B cell (primary cell): ENCODE measurements around the gene KRTAP4-4. TPM values are rescaled to one million over a fixed set of nuclear protein-coding genes. Genes with fewer than 3 reads are reported as not detected.
"Not testable (repeated sequence)": the region's sequence is repeated elsewhere in the genome, so short reads cannot be mapped to it uniquely, and the experiment has no call there.

Source experiments
- ATAC-seq: fragments of 200-7000 bp; cut with Tn5 transposase; one replicate; pipeline ENCODE4 v1.10.0; 2021; ENCODE audit warnings: low read depth, mild to moderate bottlenecking, moderate number of reproducible peaks, moderate library complexity
- CTCF ChIA-PET: fragments of 350-600 bp; sonication (Branson Sonifier 250); formaldehyde crosslinking; loops from one replicate; lab custom pipeline; 2021; ENCODE audit warnings: antibody characterized with exemption, inconsistent platforms; lab: Charles Lee
- POLR2A ChIA-PET: fragments of 350-600 bp; sonication (Branson Sonifier 250); formaldehyde crosslinking; loops from one replicate; lab custom pipeline; 2021; ENCODE audit warnings: antibody characterized with exemption; lab: Charles Lee
- DNase-seq: peaks from one replicate; pipeline ENCODE4 v3.0.0; 2013
- H2AFZ ChIP-seq: 2 replicates; pipeline ENCODE4 v1.6.1; 2012; ENCODE audit warnings: mild to moderate bottlenecking, low read depth, low read length; ENCODE audit not compliant: insufficient read depth, poor library complexity, severe bottlenecking
- H3K27ac ChIP-seq, 2 donors: 1 replicate in 1 of 2; 2 replicates in 1 of 2; pipeline ENCODE4 v1.5.1; 2012 to 2013; ENCODE audit warnings: low read length in 2 of 2, mild to moderate bottlenecking in 2 of 2, moderate library complexity in 1 of 2
- H3K27me3 ChIP-seq, 4 experiments: fragments of 200-600 bp in 1 of 4; sonication (generic) in 1 of 4; replicated peaks in 1 of 4; 1 replicate in 2 of 4; 2 replicates in 2 of 4; pipeline versions ENCODE4 v1.6.1 to v1.7.0; 2013 to 2016; ENCODE audit warnings: low read length in 3 of 4, mild to moderate bottlenecking in 2 of 4, mixed read lengths in 1 of 4, moderate library complexity in 1 of 4; ENCODE audit not compliant: insufficient read depth in 4 of 4, control insufficient read depth in 3 of 4; ENCODE audit errors: control extremely low read depth in 1 of 4
- H3K36me3 ChIP-seq, 2 experiments: replicated peaks in 1 of 2; 1 replicate in 1 of 2; 2 replicates in 1 of 2; pipeline versions ENCODE4 v1.6.1 to v1.7.1; 2013; ENCODE audit warnings: low read length in 1 of 2; ENCODE audit not compliant: insufficient read depth in 2 of 2, control insufficient read depth in 1 of 2; ENCODE audit errors: control extremely low read depth in 1 of 2, extremely low read depth in 1 of 2
- H3K4me1 ChIP-seq, 2 donors: fragments of 200-600 bp in 1 of 2; sonication (generic) in 1 of 2; 1 replicate in 1 of 2; 2 replicates in 1 of 2; pipeline versions ENCODE4 v1.5.1 to v1.6.1; 2013 to 2017; ENCODE audit warnings: low read length in 2 of 2; ENCODE audit not compliant: control insufficient read depth in 2 of 2, insufficient read depth in 2 of 2
- H3K4me2 ChIP-seq: replicated peaks from 2 replicates; pipeline ENCODE3; 2012; ENCODE audit warnings: mild to moderate bottlenecking, low read depth, low read length; ENCODE audit not compliant: poor library complexity, severe bottlenecking
- H3K4me3 ChIP-seq, 5 experiments: fragments of 200-600 bp in 1 of 5; sonication (generic) in 1 of 5; 1 replicate in 3 of 5; 2 replicates in 2 of 5; pipeline versions ENCODE4 v1.5.1 to v1.7.0; 2011 to 2016; ENCODE audit warnings: low read length in 4 of 5, mild to moderate bottlenecking in 4 of 5, low read depth in 2 of 5, control low read depth in 1 of 5, moderate library complexity in 1 of 5; ENCODE audit not compliant: insufficient read depth in 1 of 5; ENCODE audit errors: control extremely low read depth in 1 of 5, extremely low read depth in 1 of 5
- H3K79me2 ChIP-seq: fragments of 200-600 bp; sonication (generic); one replicate; pipeline ENCODE4 v1.6.0; 2016; ENCODE audit warnings: low read length; ENCODE audit not compliant: control insufficient read depth, insufficient read depth
- H3K9ac ChIP-seq: fragments of 200-600 bp; sonication (generic); 2 replicates; pipeline ENCODE4 v1.6.1; 2017; ENCODE audit warnings: mild to moderate bottlenecking, low read length, moderate library complexity
- H3K9me3 ChIP-seq, 3 donors: one replicate each; pipeline versions ENCODE4 v1.6.1 to v1.7.1; 2013; ENCODE audit warnings: low read length in 2 of 3; ENCODE audit not compliant: control insufficient read depth in 2 of 3, insufficient read depth in 1 of 3; ENCODE audit errors: control extremely low read depth in 1 of 3
- H4K20me1 ChIP-seq: 2 replicates; pipeline ENCODE4 v1.6.0; 2012; ENCODE audit warnings: mild to moderate bottlenecking, low read length; ENCODE audit not compliant: insufficient read depth, control insufficient read depth, poor library complexity, severe bottlenecking
- H3K27ac Mint-ChIP-seq: one replicate; pipeline ENCODE4 v1.8.0; 2021; ENCODE audit warnings: mixed read lengths
- H3K27me3 Mint-ChIP-seq: one replicate; pipeline ENCODE4 v1.8.0; 2021; ENCODE audit warnings: mixed read lengths
- H3K4me1 Mint-ChIP-seq: one replicate; pipeline ENCODE4 v1.8.0; 2021; ENCODE audit warnings: mixed read lengths
- H3K4me3 Mint-ChIP-seq: one replicate; pipeline ENCODE4 v1.8.0; 2021; ENCODE audit warnings: mixed read lengths
- H3K9me3 Mint-ChIP-seq: one replicate; pipeline ENCODE4 v1.8.0; 2022; ENCODE audit warnings: mixed read lengths; ENCODE audit not compliant: insufficient read depth
- EZH2 ChIP-seq: IDR thresholded peaks from 2 replicates; pipeline ENCODE4 v1.6.1; 2012; ENCODE audit warnings: borderline replicate concordance, low read depth, mild to moderate bottlenecking, moderate library complexity, low read length; ENCODE audit not compliant: insufficient read depth, poor library complexity, severe bottlenecking
- WGBS: methylation state at CpG from one replicate; pipeline ENCODE4 v1.1.5; 2013; ENCODE audit warnings: missing lambda C conversion rate; ENCODE audit not compliant: insufficient coverage; 5-methylcytosine and 5-hydroxymethylcytosine counted together
- intact Hi-C: fragments of 100-400 bp; cut with micrococcal nuclease; formaldehyde crosslinking; loops from one replicate; pipeline ENCODE4 v1.10.0; 2022
- polyA plus RNA-seq: library from polyadenylated mRNA; depleted of rRNA; stranded (reverse); fragments of >200 nt; gene quantifications from 2 replicates; pipeline ENCODE4 v1.2.3, GENCODE V29; 2012
- total RNA-seq, 2 donors: library from RNA; stranded (reverse); fragments of 120-200 nt in 1 of 2; gene quantifications; 1 replicate in 1 of 2; 2 replicates in 1 of 2; pipeline versions ENCODE4 v1.2.3 to v1.2.4, GENCODE V29; 2013 to 2022
- TF ChIP-seq, protein P1 (sequence below): fragments of 200-600 bp; IDR thresholded peaks from one replicate; pipeline ENCODE4 v1.8.0; 2022; ENCODE audit warnings: antibody characterized with exemption, mild to moderate bottlenecking

The KRTAP4-4 gene
- total and polyA plus RNA-seq, 2 donors (not counting 1 experiment from before 2014, with no cell fraction given), result not detected

DNA sequence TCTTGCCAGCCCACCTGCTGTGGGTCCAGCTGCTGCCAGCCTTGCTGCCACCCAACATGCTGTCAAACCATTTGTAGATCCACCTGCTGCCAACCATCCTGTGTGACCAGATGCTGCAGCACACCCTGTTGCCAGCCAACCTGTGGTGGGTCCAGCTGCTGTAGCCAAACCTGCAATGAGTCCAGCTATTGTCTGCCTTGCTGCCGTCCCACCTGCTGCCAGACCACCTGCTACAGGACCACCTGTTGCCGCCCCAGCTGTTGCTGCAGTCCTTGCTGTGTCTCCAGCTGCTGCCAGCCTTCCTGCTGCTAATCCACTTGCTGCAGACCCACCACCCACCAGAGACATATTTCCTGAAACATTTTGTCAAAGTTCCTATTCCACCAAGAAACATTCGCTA is 29.8 kb upstream of the KRTAP4-4 start:
- no peak for TF ChIP-seq EZH2
- TF ChIP-seq, protein P1, sequence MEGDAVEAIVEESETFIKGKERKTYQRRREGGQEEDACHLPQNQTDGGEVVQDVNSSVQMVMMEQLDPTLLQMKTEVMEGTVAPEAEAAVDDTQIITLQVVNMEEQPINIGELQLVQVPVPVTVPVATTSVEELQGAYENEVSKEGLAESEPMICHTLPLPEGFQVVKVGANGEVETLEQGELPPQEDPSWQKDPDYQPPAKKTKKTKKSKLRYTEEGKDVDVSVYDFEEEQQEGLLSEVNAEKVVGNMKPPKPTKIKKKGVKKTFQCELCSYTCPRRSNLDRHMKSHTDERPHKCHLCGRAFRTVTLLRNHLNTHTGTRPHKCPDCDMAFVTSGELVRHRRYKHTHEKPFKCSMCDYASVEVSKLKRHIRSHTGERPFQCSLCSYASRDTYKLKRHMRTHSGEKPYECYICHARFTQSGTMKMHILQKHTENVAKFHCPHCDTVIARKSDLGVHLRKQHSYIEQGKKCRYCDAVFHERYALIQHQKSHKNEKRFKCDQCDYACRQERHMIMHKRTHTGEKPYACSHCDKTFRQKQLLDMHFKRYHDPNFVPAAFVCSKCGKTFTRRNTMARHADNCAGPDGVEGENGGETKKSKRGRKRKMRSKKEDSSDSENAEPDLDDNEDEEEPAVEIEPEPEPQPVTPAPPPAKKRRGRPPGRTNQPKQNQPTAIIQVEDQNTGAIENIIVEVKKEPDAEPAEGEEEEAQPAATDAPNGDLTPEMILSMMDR, result no peak
- peaks cover 0 to 4% (median 0%) of the 10 kb centered on the region in 3 donors for H3K9me3 ChIP-seq
- H3K4me2 ChIP-seq, result no peak overlapping the region
- H3K79me2 ChIP-seq, result no peaks in the 10 kb centered on the region
- H3K36me3 ChIP-seq, result no peaks in the 10 kb centered on the region
- 100% methylated on average over 3 of the region's 3 CpGs for WGBS
- H2AFZ ChIP-seq, result no peak overlapping the region
- no peak overlapping the region for H3K4me3 ChIP-seq
- CTCF ChIA-PET, result no interaction called here
- intact Hi-C loops, result loop anchor here (10.0 kb wide), 1 partner anchor 226 kb away; the partner anchor contains the start of gene KRT39
- H3K27me3 Mint-ChIP-seq, result peaks cover 41% of the 10 kb centered on the region
- no peaks in the 10 kb centered on the region for H3K27me3 ChIP-seq
- DNase-seq, result no peak
- H3K4me3 Mint-ChIP-seq, result no peak overlapping the region
- H3K4me1 ChIP-seq, result no peaks in the 10 kb centered on the region
- no peak overlapping the region for H3K9ac ChIP-seq
- POLR2A ChIA-PET, result no interaction called here
- H3K9me3 Mint-ChIP-seq, result no peaks in the 10 kb centered on the region
- no peak overlapping the region for H3K27ac ChIP-seq
- H3K27ac Mint-ChIP-seq, result no peak overlapping the region
- H3K4me1 Mint-ChIP-seq, result no peaks in the 10 kb centered on the region
- H4K20me1 ChIP-seq, result no peaks in the 10 kb centered on the region
- no peak for ATAC-seq

DNA sequence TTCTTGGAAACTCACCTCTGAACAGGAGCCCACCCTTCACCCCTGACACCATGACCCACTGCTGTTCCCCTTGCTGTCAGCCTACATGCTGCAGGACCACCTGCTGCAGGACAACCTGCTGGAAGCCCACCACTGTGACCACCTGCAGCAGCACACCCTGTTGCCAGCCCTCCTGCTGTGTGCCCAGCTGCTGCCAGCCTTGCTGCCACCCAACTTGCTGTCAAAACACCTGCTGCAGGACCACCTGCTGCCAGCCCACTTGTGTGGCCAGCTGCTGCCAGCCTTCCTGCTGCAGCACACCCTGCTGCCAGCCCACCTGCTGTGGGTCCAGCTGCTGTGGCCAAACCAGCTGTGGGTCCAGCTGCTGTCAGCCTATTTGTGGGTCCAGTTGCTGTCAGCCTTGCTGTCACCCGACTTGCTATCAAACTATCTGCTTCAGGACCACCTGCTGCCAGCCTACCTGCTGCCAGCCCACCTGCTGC is 29.3 kb upstream of the KRTAP4-4 start, which contains the start of gene KRTAP9-1:
KRTAP9-1 (plus strand) TSS at position 51 of the 482 bp plus-strand sequence; CDS start at position 51, 0 bp downstream.
- ATAC-seq, H3K27ac Mint-ChIP-seq, H3K4me2 ChIP-seq, H3K79me2 ChIP-seq, H3K9ac ChIP-seq, DNase-seq, POLR2A ChIA-PET, H3K9me3 ChIP-seq, H3K4me3 Mint-ChIP-seq, H3K27ac ChIP-seq, H3K4me1 Mint-ChIP-seq, H3K27me3 ChIP-seq, H3K9me3 Mint-ChIP-seq, H3K36me3 ChIP-seq, H2AFZ ChIP-seq, H4K20me1 ChIP-seq, H3K4me1 ChIP-seq, H3K4me3 ChIP-seq: not testable (repeated sequence)
- 82% methylated on average over 1 of the region's 1 CpG for WGBS
- intact Hi-C loops, result loop anchor here (10.0 kb wide), 1 partner anchor 225 kb away; the partner anchor contains the start of gene KRT39
- H3K27me3 Mint-ChIP-seq, result peaks cover 41% of the 10 kb centered on the region
- CTCF ChIA-PET, result interaction anchor here (1.2 kb wide), 1 partner anchor 11 kb away, joined by 3 read pairs; no protein-coding TSS in a partner anchor
